Measurements from ENCODE around the gene ANKUB1.
A peak's percentile ranks its signal among the peaks of the same experiment; 100 is the strongest.

Gene ANKUB1

DNA sequence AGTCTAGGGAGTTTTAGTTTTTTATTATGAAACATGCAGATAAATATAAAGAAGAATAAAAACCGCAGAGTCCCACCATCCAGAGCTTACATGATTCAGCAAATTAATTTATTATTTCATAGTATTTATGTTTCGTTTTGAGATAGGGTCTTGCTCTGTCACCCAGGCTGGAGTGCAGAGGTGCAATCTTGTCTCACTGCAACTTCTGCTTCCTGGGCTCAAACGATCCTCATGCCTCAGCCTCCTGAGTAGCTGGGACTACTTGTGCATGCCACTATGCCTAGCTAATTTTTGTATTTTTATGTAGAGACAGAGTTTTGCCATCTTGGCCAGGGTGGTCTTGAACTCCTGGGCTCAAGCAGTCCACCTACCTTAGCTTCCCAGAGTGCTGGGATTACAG is 34.3 kb upstream of the ANKUB1 start:
- Histone ChIP-seq H3K4me2 (no peak overlapping the region), H3K27me3 (no peaks in the 10 kb centered on the region), H3K4me1 (no peaks in the 10 kb centered on the region), H3K9ac (no peak overlapping the region), H3K27ac (no peak overlapping the region), H3K4me3 (no peak overlapping the region), H3K9me3 (peaks cover 44% of the 10 kb centered on the region), H4K20me1 (peaks cover 37% of the 10 kb centered on the region), H3K36me3 (peaks cover 22% of the 10 kb centered on the region)
- TF ChIP-seq Cebpa-rat (IDR thresholded peaks at IDR 0.05), result no peak

DNA sequence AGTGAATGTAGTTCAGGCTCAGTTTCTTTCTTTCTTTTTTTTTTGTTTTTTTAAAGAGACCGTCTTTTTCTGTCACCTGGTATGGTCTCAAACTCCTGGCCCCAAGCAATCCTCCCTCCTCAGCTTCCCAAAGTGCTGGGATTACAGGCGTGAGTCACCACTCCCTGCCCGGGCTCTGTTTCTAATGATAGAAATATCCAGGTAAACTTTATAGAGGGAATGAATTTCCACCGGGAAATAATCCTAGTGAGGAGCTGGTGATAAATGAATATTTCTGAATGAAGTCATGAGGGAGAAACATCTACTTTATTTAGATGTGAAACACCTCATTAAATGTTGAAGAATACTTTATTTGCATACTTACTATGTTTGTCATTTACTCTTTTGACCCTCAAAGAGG is 27.8 kb upstream of the ANKUB1 start:
- Histone ChIP-seq H3K36me3 (peaks cover 12% of the 10 kb centered on the region), H3K4me2 (no peak overlapping the region)

DNA sequence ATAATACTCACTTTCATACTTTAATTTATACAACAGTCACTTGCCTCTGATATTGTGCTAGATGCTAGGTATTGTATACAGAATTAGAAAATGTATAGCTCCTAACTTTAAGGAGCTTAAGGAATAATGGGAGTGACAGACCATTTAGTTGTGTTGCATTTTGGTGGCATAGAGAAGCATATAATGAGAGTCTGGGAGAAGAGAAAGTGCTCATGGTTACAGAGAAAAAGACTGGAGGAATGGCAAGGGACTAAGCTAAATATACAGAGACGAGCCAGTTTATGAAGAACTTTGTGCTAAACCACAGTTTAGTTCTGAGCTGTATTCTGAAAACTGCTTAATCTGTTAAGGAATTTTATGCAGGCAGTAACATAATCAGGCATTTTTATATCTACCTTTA is 27.1 kb upstream of the ANKUB1 start:
- Histone ChIP-seq H4K20me1 (peaks cover 76% of the 10 kb centered on the region), H3K4me1 (peaks cover 19% of the 10 kb centered on the region), H3K27ac (no peak overlapping the region), H3K27me3 (no peaks in the 10 kb centered on the region), H3K4me2 (no peak overlapping the region), H3K9me3 (peaks cover 22% of the 10 kb centered on the region), H3K9ac (no peak overlapping the region), H3K36me3 (peaks cover 7% of the 10 kb centered on the region), H3K4me3 (no peak overlapping the region)
- TF ChIP-seq Cebpa-rat (IDR thresholded peaks at IDR 0.05), result no peak

More for the DNA sequence above, 27.8 kb upstream of the ANKUB1 start:
- Histone ChIP-seq H3K27me3 (no peaks in the 10 kb centered on the region), H3K27ac (no peak overlapping the region), H3K4me1 (peaks cover 11% of the 10 kb centered on the region), H3K9me3 (peaks cover 22% of the 10 kb centered on the region), H3K4me3 (no peak overlapping the region), H4K20me1 (peaks cover 75% of the 10 kb centered on the region), H3K9ac (no peak overlapping the region)
- TF ChIP-seq Cebpa-rat (IDR thresholded peaks at IDR 0.05), result no peak

DNA sequence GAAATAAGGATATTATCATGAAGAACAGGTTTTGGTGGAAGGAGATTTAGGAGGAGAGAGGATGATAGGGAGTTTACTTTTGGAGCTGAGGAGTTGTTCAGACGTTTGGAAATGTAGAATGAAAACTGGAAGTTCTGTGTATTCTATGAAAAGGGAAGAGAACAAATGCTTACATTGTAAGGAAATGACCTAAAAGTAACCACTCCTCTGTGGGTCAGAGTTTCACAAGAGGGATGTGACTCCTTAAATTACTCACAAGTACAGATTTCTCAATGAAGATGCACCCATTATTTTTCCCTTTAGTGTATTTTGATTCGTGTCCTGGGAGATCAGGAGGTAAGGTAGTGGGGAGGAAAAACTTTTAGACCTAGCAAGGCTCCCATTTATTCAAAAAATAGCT is 24.6 kb upstream of the ANKUB1 start:
- Histone ChIP-seq H4K20me1 (peaks cover 76% of the 10 kb centered on the region), H3K9ac (no peak overlapping the region), H3K9me3 (peaks cover 17% of the 10 kb centered on the region), H3K4me1 (peaks cover 30% of the 10 kb centered on the region), H3K4me3 (no peak overlapping the region), H3K27me3 (no peaks in the 10 kb centered on the region), H3K4me2 (no peak overlapping the region), H3K36me3 (peaks cover 4% of the 10 kb centered on the region; the same call in 1 of the 2 replicates), H3K27ac (no peak overlapping the region)
- TF ChIP-seq Cebpa-rat (IDR thresholded peaks at IDR 0.05), result no peak

DNA sequence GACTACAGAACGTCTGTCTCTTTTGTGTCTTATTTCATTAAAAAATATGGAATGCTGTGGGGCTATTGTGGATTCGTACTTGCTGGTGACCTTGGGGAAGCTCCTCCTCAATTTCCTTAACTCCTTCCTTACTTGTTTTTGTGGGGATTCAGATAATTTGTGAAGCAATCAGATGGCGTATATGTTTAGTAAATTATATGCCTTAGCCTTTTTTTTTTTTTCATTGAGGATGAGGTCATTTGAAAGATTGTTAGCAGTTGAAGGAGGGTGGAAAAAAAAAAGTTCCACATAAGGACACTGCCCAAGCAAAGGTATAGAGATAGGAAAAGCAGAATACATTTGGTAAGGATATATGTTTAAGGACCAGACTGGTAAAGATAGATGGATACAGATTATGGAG is 24.0 kb upstream of the ANKUB1 start:
- no peaks in the 10 kb centered on the region for H3K27me3 ChIP-seq
- no peak for TF ChIP-seq Cebpa-rat (IDR thresholded peaks at IDR 0.05)
- H3K27ac ChIP-seq, result no peak overlapping the region
- H3K36me3 ChIP-seq, result peaks cover 4% of the 10 kb centered on the region; the same call in 1 of the 2 replicates
- peaks cover 13% of the 10 kb centered on the region for H3K9me3 ChIP-seq
- no peak overlapping the region for H3K4me3 ChIP-seq
- peaks cover 76% of the 10 kb centered on the region for H4K20me1 ChIP-seq
- H3K4me2 ChIP-seq, result peak overlapping the region; percentile 94; the same call in 1 of the 2 replicates
- peaks cover 31% of the 10 kb centered on the region for H3K4me1 ChIP-seq
- no peak overlapping the region for H3K9ac ChIP-seq

DNA sequence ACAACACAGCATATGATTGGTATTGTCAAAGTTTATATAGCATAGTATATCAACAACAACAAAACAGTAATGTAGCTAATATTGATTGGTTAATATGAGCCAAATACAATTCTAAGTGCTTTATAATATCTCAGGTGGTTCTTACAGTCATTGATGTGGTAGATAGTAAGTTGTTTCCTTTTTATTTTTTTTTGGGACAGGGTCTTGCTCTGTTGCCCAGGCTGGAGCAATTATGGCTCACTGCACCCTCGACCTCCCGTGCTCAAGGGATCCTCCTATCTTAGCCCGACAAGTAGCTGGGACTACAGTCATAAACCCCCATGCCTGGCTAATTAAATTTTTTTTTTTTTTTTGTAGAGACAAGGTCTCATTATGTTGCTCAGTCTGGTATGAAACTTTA is 23.4 kb upstream of the ANKUB1 start:
- H4K20me1 ChIP-seq, result peaks cover 70% of the 10 kb centered on the region
- peaks cover 4% of the 10 kb centered on the region; the same call in 1 of the 2 replicates for H3K36me3 ChIP-seq
- H3K27me3 ChIP-seq, result no peaks in the 10 kb centered on the region
- H3K9me3 ChIP-seq, result peaks cover 7% of the 10 kb centered on the region
- H3K4me3 ChIP-seq, result no peak overlapping the region
- peak overlapping the region; percentile 94 for H3K4me2 ChIP-seq
- no peak for TF ChIP-seq Cebpa-rat (IDR thresholded peaks at IDR 0.05)
- no peak overlapping the region for H3K9ac ChIP-seq
- H3K27ac ChIP-seq, result no peak overlapping the region
- H3K4me1 ChIP-seq, result peaks cover 31% of the 10 kb centered on the region

DNA sequence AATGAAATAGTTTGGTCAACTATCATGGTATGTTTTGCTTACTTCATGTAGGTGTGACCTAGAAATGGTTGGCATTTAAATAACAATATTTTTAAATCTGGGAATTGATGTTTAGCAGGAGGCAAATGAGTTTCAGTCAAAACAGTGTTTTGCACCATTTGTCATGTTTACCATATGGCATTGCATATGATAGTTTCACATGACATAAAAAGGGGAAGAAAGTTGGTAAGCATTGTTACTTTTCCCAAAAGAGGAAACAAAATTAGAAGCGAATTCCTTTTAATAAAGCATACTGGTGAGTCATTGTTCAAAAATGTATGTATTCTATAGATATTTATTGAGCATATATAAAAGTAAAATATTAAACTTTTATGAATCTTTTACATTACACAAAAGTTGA is 23.0 kb upstream of the ANKUB1 start:
- Histone ChIP-seq H3K4me2 (peak overlapping the region; percentile 94), H3K27me3 (no peaks in the 10 kb centered on the region), H4K20me1 (peaks cover 66% of the 10 kb centered on the region), H3K4me3 (no peak overlapping the region), H3K36me3 (peaks cover 4% of the 10 kb centered on the region; the same call in 1 of the 2 replicates), H3K9ac (no peak overlapping the region), H3K4me1 (peaks cover 31% of the 10 kb centered on the region), H3K27ac (no peak overlapping the region), H3K9me3 (peaks cover 5% of the 10 kb centered on the region; the same call in 1 of the 2 replicates)
- no peak for TF ChIP-seq Cebpa-rat (IDR thresholded peaks at IDR 0.05)

DNA sequence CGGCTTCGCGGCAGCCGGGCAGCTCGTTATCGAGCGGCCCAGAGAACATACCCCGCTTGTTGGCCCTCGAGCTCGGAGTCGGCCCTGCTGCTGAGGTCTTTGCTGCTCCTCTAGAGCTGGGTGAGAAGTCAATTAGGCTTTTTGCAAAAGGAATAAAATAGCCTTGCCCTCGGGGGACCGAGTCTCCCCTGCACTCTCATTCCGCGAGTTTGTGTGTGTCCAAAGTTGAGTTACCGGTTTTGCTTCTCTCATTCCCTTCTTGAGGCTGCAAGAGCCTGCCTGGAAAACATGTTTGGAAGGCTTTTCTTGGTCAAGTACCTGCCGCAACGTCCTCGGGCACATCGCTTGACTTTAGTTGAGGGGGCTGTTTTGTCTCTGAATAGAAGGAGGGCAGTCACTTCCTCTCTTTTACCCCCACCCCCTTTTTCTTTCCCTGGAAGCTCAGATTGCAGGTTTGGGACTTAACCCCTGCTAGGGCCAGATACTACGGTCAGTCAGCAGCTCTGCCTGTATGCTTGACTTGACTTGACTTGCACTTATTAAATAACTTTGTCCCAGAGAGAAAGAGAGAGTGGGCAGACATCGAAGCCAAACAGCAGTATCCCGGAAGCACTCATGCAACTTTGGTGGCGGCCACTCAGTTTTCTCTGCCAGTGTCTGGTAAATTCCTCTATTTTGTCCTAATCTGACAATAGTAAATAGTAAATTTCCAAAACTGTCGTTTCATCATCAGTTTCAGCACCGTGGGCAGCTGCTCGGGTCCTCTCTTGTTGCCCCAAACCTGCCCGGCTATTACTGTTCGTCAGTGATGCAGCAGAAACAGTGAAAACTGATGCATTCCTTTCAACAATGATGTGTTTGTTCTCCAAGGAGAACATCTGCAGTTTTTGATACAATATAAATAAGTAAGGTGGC is 21.3 kb upstream of the ANKUB1 start:
- peaks cover 32% of the 10 kb centered on the region for H3K4me1 ChIP-seq
- H3K27me3 ChIP-seq, result no peaks in the 10 kb centered on the region
- H3K27ac ChIP-seq, result peak overlapping the region; percentile 92
- peaks cover 3% of the 10 kb centered on the region; the same call in 1 of the 2 replicates for H3K9me3 ChIP-seq
- peak overlapping the region; percentile 94 for H3K4me2 ChIP-seq
- H3K9ac ChIP-seq, result peak overlapping the region; percentile 89
- peak overlapping the region; percentile 89 for H3K4me3 ChIP-seq
- peaks cover 3% of the 10 kb centered on the region; the same call in 1 of the 2 replicates for H3K36me3 ChIP-seq
- H4K20me1 ChIP-seq, result peaks cover 50% of the 10 kb centered on the region
- no peak for TF ChIP-seq Cebpa-rat (IDR thresholded peaks at IDR 0.05)

DNA sequence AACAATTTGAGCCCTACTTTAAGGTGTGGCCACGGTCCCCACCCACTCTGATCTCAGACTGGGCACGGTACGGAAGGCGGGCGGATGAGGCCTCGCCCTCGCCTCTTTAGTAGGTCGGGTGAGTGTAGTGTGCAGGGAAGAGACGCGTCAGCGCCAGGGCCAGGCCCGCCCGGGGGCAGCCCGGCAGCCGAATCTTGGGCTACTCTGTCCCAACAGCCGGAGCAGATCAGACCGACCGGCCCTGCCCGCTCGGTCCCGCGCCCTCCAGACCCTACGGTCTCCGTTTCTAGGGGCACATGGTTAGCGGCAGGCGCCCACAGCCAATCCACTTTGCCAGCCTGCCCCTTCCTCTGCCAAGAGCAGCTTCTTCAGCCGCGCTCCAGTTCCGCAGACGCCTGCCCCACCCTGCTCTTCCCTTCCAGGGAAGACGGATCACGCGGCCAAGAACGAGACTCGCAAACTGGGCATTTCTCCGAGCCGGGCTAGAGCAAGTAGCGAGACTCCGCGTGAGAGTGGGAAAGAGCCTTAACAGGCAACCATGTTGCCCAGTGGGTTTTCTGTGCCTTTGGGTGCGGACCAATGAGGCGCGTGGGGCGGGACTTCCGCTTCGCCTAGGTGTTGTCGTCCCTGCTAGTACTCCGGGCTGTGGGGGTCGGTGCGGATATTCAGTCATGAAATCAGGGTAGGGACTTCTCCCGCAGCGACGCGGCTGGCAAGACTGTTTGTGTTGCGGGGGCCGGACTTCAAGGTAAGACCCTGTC is 20.4 kb upstream of the ANKUB1 start, which contains the start of gene RNF13:
RNF13 (plus strand) TSS at position 610 of the 761 bp plus-strand sequence. CDS start 32,812 bp downstream, outside the sequence.
- Histone ChIP-seq H3K27me3 (no peaks in the 10 kb centered on the region), H3K9ac (peak within 1 kb of the TSS; percentile 89), H3K4me2 (peak within 1 kb of the TSS; percentile 94), H3K27ac (peak within 1 kb of the TSS; percentile 92), H3K36me3 (no peaks in the 10 kb centered on the region), H3K4me1 (peaks cover 40% of the 10 kb centered on the region), H4K20me1 (peaks cover 42% of the 10 kb centered on the region), H3K4me3 (peak within 1 kb of the TSS; percentile 89), H3K9me3 (no peaks in the 10 kb centered on the region)
- no peak for TF ChIP-seq Cebpa-rat (IDR thresholded peaks at IDR 0.05)
